ENCODE results near the gene DUSP28.
"Not testable (repeated sequence)": the region's sequence is repeated elsewhere in the genome, so short reads cannot be mapped to it uniquely, and the experiment has no call there.

DUSP28 gene

DNA sequence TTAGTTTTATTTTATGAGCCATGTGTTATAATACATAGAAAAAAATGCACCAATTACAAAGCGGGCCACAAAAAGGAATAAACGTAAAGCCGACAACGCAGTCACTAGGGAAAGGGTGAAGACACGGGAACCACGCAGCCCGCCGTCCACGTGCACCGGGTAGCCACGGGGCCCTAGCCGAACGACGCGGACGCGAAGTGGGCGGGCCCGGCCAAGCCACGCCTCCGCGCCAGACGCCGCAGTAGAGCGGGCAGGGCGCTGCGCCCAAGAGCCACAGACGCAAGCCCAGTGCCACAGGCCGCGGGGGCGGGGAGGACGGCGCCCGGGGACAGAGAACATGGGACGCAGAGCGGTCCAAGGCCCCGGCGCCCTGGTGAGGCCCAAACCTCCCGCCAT lies at the start of gene DUSP28:
Gene DUSP28, plus strand, starts transcription at position 274 of the 396 bp plus-strand sequence. CDS start 328 bp downstream, outside the sequence.
- peak; percentile 73 for DNase-seq

DNA sequence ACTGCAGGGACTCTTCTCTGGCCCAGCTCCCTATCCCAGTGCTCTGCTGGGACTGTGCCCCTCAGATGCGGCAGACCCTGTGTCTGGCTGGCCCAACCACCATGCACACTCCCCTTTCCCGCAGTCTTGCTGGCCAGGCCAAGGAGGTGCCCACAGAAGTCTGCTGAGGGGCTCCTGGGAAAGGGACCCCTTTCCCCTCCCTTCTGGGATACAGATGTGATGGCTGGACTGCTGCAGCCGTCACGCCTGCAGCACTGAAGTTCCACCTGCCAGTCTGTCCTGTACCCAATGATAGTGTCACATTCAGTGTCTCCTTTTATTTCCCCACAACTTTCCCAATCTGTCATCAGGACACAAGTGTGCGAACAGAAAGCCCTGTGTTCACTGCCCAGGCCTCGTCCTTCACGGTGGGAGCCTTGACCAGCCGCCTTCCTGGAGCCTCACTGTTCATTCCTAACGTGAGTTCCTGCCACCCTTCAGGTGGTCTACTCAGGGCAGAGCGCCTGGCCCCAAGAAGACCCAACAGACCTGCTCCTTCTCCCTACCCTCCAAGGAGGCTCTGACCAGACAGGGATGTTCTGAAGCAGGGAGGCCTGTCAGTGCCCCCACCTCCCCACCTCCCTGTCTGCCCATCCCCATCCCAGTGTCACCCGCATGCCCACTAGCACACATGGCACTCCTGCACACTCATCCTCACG lies 49.5 kb upstream of the DUSP28 start:
- DNase-seq, result no peak

DNA sequence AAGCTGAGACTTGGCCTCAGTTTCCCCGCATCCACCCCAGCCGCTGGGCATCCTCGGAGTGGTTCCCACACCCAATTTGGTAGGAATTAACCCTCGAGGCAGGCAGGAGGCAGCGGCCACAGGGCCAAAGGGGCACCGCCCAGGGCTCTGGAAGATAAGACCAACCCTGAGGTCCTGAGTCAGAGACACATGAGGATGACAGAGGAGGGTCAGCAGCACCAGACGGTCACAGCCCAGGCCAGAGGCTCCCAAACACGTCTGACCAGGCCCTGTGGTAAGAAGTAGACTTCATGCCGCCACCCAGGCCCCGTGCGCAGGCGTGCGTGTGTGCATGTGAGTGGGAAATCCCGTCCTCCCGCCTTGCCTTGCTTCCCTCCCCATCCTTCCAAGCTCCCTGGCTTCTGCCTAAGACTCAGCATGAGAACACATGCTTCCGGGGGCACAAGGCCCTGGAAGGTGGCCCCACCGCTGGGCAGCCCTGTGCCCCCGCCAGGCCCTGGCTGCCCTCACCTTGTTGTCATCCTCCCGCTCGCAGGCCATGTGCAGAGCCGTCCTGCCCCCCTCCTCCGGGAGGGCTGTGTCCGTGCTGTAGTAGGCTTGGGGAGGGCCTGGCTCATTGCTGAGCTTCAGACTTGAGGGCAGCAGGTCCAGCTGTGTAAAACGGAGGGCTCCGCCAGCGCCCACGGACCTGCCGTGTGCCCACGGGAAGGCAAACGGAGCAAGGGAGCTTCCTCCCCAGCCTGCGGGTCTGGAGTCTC lies 48.6 kb upstream of the DUSP28 start:
- DNase-seq, result no peak

DNA sequence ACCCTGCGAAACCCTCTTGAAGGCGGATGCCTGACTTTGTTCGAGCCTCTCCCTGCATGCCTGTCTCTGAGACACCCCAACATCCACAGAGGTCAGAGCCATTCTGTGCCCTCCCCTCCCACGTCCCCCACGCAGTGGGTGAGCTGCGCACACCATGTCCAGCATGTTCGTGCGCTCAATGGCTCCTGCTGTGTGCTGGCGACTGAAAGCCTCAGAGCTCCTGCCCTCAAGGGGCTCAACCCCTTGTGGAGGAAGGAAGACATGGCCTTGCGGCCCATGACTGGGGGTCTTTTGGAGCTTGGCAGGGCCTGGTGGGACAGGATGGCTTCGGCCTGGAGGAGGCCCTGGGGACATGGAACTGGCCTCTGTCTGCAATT lies 48.1 kb upstream of the DUSP28 start:
- DNase-seq, result no peak

- DNase-seq, result no peak
Measured at GRCh38 chr2:240512666-240513535, 47.3 kb upstream of the DUSP28 start.

DNA sequence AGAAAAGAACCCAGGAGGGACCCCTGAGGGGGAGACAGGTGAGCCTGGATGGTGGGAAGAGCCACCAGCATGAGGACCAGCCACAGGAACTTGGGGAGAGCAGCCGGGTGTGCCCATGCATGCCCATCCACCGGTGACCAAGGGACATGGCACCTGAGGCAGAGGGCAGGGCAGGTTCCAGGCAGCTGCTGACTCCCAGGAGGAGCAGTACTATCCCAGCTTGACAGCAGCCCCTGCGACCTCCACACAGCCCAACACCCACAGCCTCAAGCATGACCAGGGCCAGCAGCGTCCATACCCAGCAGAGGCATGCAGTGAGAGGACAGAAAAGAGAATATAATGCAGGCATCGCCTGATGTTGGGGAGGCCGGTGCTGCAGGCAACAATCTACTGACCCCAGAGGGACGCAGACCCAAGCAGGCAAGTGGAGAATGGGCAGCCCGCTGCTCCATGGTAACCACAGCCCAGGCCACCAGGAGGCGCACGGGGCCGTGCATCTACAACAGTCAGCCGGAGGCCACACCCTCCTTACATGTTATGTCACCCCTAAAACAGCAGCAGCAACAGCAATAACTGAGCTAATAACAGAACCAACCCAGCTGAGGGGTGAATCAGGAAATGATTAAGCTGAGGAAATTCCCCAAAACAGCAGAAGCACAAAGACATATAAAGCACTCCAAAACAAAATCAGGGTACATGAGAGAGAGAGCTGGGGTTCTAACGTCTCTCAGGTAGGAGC lies 46.4 kb upstream of the DUSP28 start:
- no peak for DNase-seq

DNA sequence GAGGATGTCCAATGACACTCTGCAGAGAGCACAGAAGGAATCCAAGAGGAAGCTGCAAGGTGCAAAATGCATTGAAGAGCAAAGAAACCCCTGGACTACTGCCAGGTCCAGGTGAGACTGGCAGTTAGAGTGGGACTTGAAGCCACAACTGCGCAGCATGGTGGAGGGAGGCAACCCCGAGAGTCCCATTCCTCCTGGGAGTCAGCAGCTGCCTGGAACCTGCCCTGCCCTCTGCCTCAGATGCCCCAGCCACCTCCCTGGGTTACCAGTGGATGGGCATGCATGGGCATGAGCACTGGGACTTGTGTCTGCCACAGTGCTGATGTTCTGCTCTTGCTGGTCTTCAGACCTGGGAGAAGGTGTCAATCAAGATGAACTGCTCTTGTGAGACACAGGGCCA lies 45.5 kb upstream of the DUSP28 start:
- DNase-seq, result no peak

GRCh38 chr2:240517342-240517741 lies 42.8 kb upstream of the DUSP28 start:
- DNase-seq, result no peak

- no peak for DNase-seq
Measured at GRCh38 chr2:240518981-240519380, 41.2 kb upstream of the DUSP28 start.

DNA sequence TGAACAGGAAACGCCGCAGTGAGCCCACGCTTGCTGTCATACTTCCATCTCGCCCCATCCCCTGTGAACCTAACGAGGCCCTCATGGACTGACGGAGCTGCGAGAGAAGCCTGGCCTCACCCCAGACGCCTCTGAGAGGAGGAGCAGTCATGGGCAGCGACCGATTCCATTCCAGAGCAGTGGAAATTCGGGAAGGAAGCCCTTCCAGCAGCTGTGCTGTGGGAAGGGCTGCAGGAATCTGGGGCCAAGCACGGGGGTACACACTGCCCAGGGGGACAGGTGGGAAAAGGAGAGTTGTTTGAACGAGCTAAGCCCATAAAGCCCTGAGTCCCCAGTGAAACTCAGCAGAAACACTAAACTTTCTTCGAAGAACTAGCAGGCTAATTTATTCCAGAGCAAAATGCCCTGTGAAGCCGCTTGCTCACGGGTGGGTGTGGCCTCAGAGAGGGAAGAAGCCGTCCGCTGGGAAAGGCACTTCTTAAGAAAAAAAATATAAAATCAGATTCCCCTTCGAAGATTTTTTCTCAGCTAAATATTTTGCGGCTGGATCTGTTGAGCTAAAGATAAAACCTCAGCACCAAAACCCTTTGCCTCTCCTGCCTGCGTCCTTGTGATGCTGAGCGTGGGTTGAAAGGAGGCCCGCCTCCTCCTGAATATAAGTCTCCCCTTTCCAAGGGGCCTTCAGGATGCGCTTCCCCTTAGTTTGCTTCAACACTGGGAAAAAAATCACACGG lies 40.6 kb upstream of the DUSP28 start:
- no peak for DNase-seq

DNA sequence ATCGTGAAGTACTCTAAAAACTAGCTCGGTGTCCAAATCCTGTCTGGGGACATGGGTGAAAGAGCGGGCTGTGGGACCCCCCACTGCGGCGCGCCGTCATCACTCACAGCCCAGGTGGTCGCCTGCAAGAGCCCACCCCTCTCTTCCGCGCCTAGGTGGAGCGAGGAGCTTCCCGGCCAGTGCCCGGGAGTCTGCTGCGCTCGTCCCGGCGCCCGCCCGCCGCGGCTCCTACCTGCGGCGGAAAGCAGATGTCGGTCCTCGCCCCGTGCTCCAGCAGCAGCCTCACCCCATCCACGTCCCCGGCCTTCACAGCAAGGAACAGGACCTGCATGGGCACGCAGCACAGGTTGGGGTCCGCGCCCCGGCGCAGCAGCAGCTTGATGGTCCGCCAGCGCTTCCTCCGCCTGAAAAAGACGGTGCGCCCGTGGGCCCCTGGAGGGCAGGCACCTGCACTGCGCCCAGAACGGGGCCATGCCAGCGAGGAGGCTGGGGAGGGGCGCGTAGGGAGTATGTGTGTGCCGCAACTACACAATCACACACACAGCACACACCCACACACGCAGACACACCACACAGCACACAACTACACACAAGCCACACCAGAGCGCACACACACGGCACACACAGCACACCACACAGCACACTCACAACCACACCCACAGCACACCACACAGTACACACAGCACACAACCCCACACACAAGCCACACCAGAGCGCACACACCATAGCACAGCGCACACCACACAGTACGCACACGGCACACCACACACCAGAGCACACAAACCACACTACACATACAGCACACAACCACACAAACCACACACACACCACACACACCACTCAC lies 39.8 kb upstream of the DUSP28 start:
- DNase-seq, result no peak

- no peak for DNase-seq
Measured at GRCh38 chr2:240520974-240521350, 39.2 kb upstream of the DUSP28 start.

DNA sequence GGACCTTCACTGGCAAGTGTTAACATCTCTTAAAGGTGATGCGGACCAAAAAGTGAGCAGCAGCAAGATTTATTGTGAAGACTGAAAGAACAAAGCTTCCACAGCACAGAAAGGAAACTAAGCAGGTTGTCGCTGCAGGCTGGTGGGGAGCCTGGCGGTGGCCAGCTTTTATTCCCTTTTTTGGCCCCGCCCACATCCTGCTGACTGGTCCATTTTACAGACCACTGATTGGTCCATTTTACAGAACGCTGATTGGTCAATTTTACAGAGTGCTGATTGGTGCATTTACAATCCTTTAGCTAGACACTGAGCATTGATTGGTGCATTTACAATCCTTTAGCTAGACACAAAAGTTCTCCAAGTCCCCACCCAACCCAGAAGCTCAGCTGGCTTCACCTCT lies 38.3 kb upstream of the DUSP28 start:
- DNase-seq, result not testable (repeated sequence)

DNA sequence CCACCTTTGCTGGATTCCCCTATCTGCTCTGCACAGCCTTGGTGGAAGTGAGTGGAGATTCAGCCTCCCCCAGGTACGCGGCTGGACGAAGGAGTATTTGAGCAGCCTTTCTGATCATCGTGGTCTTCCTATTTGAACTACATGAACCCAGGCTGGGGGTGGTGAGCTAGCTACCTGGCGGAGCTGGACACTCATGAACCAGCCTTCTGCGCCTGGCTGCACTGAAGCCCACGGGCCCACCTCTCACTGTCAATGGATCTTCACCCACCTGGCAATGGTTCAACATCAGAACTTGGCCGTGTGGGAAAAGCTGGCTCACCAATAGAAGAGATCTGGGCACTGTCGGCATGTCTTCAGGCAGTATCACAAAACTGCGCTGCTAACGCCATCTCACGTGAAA lies 37.8 kb upstream of the DUSP28 start:
- DNase-seq, result no peak

GRCh38 chr2:240523451-240524281 lies 36.5 kb upstream of the DUSP28 start:
- DNase-seq, result no peak

GRCh38 chr2:240524963-240525718 lies 35.0 kb upstream of the DUSP28 start:
- no peak for DNase-seq

DNA sequence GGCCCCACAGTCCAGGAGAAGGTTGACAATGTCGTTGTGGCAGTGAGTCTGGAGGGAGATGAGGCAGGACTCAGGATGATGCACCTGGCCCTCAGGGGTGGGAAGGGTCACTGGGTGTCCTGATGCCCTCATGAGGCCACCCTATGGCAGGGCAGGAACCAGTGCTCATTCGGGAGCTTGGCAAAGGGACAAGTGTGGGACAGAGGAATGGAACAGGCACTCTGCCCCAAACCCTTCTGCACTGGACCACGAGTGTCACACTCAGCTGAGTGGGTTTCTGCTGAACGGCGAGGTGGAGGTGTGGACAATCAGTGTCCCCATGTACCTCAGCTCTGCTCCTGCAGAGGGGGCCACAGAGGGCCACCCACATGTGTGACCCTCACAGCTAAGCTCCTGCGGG lies 34.4 kb upstream of the DUSP28 start:
- no peak for DNase-seq

DNA sequence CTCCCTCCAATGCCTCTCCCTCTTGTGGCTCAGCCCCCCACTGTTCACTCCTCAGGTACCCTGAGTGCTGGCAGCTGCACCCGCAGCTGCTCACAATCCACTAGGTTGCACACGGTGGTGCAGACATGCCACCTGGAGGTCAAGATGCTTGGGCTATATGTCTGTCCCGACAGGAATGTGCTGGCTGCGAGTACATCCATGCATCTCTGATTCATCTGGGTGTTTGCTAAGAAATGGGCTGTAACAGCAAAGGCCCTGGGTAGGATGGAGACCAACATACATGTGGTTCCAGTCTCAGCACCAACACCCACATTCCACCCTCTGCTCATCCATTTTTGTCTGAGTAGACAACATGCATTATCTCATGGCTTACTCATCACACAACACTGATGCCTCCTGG lies 33.6 kb upstream of the DUSP28 start:
- DNase-seq, result no peak

GRCh38 chr2:240527153-240527750 lies 32.9 kb upstream of the DUSP28 start:
- DNase-seq, result no peak

Data from NCI-H510A (cell line).